Naive thymus-derived CD4-positive, alpha-beta T cell (primary cell): Measurements from ENCODE around the gene TLR7. TPM values are rescaled to one million over a fixed set of nuclear protein-coding genes. Genes with fewer than 3 reads are reported as not detected.

Experiments used
- ATAC-seq: fragments of 150-1000 bp; cut with Tn5 transposase; 2 replicates; pipeline ENCODE4 v1.10.0; 2021; ENCODE audit warnings: mild to moderate bottlenecking, moderate library complexity
- CTCF ChIA-PET: fragments of 350-600 bp; sonication (Branson Sonifier 250); formaldehyde crosslinking; loops from one replicate; lab custom pipeline; 2021; ENCODE audit warnings: antibody characterized with exemption; lab: Charles Lee
- POLR2A ChIA-PET: fragments of 350-600 bp; sonication (Branson Sonifier 250); formaldehyde crosslinking; loops from one replicate; lab custom pipeline; 2021; ENCODE audit warnings: antibody characterized with exemption, inconsistent platforms; lab: Charles Lee
- DNase-seq, 9 donors: peaks; one replicate each; pipeline versions ENCODE4 v3.0.0 to v3.0.0-alpha.2; 2020 to 2022; ENCODE audit warnings: mixed read lengths in 1 of 9
- H3K27ac ChIP-seq: one replicate; pipeline ENCODE4 v1.7.0; 2013; ENCODE audit warnings: mild to moderate bottlenecking, low read depth, low read length, moderate library complexity
- H3K27me3 ChIP-seq, 2 donors: one replicate each; pipeline ENCODE4 v1.7.0; 2013; ENCODE audit warnings: low read length in 2 of 2, mild to moderate bottlenecking in 2 of 2, moderate library complexity in 2 of 2; ENCODE audit not compliant: control insufficient read depth in 2 of 2, insufficient read depth in 2 of 2
- H3K36me3 ChIP-seq, 3 experiments: 1 replicate in 2 of 3; 2 replicates in 1 of 3; pipeline ENCODE4 v1.7.0; 2013; ENCODE audit warnings: low read length in 3 of 3, mild to moderate bottlenecking in 3 of 3, moderate library complexity in 1 of 3; ENCODE audit not compliant: insufficient read depth in 3 of 3, control insufficient read depth in 2 of 3
- H3K4me1 ChIP-seq, 2 donors: one replicate each; pipeline ENCODE4 v1.7.0; 2013; ENCODE audit warnings: low read length in 2 of 2, mild to moderate bottlenecking in 2 of 2, moderate library complexity in 1 of 2; ENCODE audit not compliant: control insufficient read depth in 2 of 2, insufficient read depth in 2 of 2
- H3K4me3 ChIP-seq: 2 replicates; pipeline ENCODE4 v1.7.0; 2013; ENCODE audit warnings: mild to moderate bottlenecking, low read length
- H3K9me3 ChIP-seq, 3 experiments: 1 replicate in 2 of 3; 2 replicates in 1 of 3; pipeline ENCODE4 v1.7.0; 2013; ENCODE audit warnings: low read length in 3 of 3; ENCODE audit not compliant: control insufficient read depth in 2 of 3
- H3K27ac Mint-ChIP-seq, 9 donors: one replicate each; pipeline ENCODE4 v1.8.0; 2020 to 2022; ENCODE audit warnings: mixed read lengths in 9 of 9, mild to moderate bottlenecking in 8 of 9, moderate library complexity in 5 of 9, inconsistent platforms in 2 of 9
- H3K27me3 Mint-ChIP-seq, 5 donors: one replicate each; pipeline ENCODE4 v1.8.0; 2021 to 2022; ENCODE audit warnings: mixed read lengths in 5 of 5, mild to moderate bottlenecking in 1 of 5
- H3K36me3 Mint-ChIP-seq, 5 donors: one replicate each; pipeline ENCODE4 v1.8.0; 2020 to 2022; ENCODE audit warnings: mixed read lengths in 5 of 5, mild to moderate bottlenecking in 3 of 5, inconsistent platforms in 1 of 5
- H3K4me1 Mint-ChIP-seq, 7 donors: one replicate each; pipeline ENCODE4 v1.8.0; 2020 to 2022; ENCODE audit warnings: mixed read lengths in 7 of 7, mild to moderate bottlenecking in 3 of 7, inconsistent platforms in 1 of 7
- H3K4me3 Mint-ChIP-seq, 10 donors: one replicate each; pipeline ENCODE4 v1.8.0; 2020 to 2022; ENCODE audit warnings: mild to moderate bottlenecking in 10 of 10, mixed read lengths in 10 of 10, moderate library complexity in 6 of 10, inconsistent platforms in 2 of 10
- H3K9me3 Mint-ChIP-seq, 11 donors: one replicate each; pipeline ENCODE4 v1.8.0; 2020 to 2022; ENCODE audit warnings: mixed read lengths in 11 of 11, mild to moderate bottlenecking in 4 of 11, inconsistent platforms in 1 of 11, moderate library complexity in 1 of 11
- intact Hi-C, 2 donors: fragments of 100-400 bp; cut with micrococcal nuclease; formaldehyde crosslinking; loops; one replicate each; pipeline ENCODE4 v1.15.1; 2023
- polyA plus RNA-seq, 2 donors: library from polyadenylated mRNA; unstranded; fragments of 300-500 nt; fragmentation: Illumina TruSeq; gene quantifications; one replicate each; pipeline ENCODE4 v1.2.3, GENCODE V29; 2021
- total RNA-seq, 6 experiments: library from RNA in 5 of 6; stranded (reverse) in 5 of 6; gene quantifications; 1 replicate in 5 of 6; 2 replicates in 1 of 6; pipeline ENCODE4 v1.2.3 and lab custom pipeline; 2021 to 2026

Gene TLR7
- total and polyA plus RNA-seq, 7 experiments from 2014 or later = 0.05 to 4.4 (median 0.62) TPM; not detected in 1

DNA sequence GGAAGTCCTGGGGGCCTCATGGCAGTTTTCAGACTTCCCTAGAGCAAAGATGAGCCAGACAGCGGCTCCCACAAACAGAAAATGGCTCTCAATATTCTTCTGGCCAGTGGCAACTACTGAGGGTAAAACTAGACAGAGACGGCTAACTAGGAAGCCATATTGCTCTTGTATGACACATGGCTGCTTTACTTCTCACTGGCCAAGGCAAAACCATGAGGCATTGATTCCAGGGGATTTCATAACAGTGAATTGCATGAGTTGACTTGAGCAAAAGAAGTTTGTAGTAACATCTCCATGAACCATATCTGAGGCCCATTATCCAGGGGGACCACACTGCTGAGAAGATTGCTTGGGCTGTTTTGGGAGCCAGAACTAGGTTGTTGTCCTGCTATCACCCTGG is 25.8 kb downstream of the TLR7 start:
- no peak overlapping the region for H3K4me3 Mint-ChIP-seq
- ATAC-seq (no peak), DNase-seq (no peak)
- peaks cover 0 to 13% of the 10 kb centered on the region in 2 donors for H3K4me1 ChIP-seq
- intact Hi-C loops = loop anchor here (5.0 to 10.0 kb wide), 2 partner anchors 60 to 1748 kb away; no protein-coding TSS in a partner anchor
- peaks cover 4 to 56% (median 20%) of the 10 kb centered on the region in 7 donors for H3K4me1 Mint-ChIP-seq
- H3K27ac ChIP-seq = no peak overlapping the region
- H3K27me3 Mint-ChIP-seq = no peaks in the 10 kb centered on the region
- peaks cover 0 to 8% (median 0%) of the 10 kb centered on the region in 5 donors for H3K36me3 Mint-ChIP-seq
- no peaks in the 10 kb centered on the region for H3K36me3 ChIP-seq
- ChIA-PET POLR2A (interaction anchor here (0.8 kb wide), 1 partner anchor 132 kb away, joined by 3 read pairs; no protein-coding TSS in a partner anchor), CTCF (interaction anchor here (1.8 kb wide), 1 partner anchor 78 kb away, joined by 10 read pairs; no protein-coding TSS in a partner anchor)
- H3K27me3 ChIP-seq = no peaks in the 10 kb centered on the region
- H3K9me3 Mint-ChIP-seq = peaks cover 0 to 2% (median 0%) of the 10 kb centered on the region in 11 donors
- H3K27ac Mint-ChIP-seq = peak overlapping the region in 5 of 9 donors; percentile 9 to 89 (median 42)
- H3K4me3 ChIP-seq = no peak overlapping the region
- H3K9me3 ChIP-seq = no peaks in the 10 kb centered on the region

GRCh38 chrX:12894074-12895030 is 27.5 kb downstream of the TLR7 start:
- Histone ChIP-seq H3K27me3 (no peaks in the 10 kb centered on the region), H3K4me1 (peaks cover 0 to 13% of the 10 kb centered on the region in 2 donors), H3K36me3 (no peaks in the 10 kb centered on the region), H3K4me3 (no peak overlapping the region), H3K27ac (no peak overlapping the region), H3K9me3 (no peaks in the 10 kb centered on the region)
- Mint-ChIP-seq H3K27me3 (no peaks in the 10 kb centered on the region), H3K4me3 (peak overlapping the region in 2 of 10 donors; percentile 44 to 51), H3K9me3 (peaks cover 0 to 2% (median 0%) of the 10 kb centered on the region in 11 donors), H3K27ac (peak overlapping the region in 5 of 9 donors; percentile 5 to 82 (median 77)), H3K36me3 (peaks cover 0 to 4% (median 0%) of the 10 kb centered on the region in 5 donors), H3K4me1 (peaks cover 4 to 56% (median 20%) of the 10 kb centered on the region in 7 donors)
- ATAC-seq = peak; percentile 67
- ChIA-PET CTCF (interaction anchor here (0.5 to 1.8 kb wide), 3 partner anchors 79 to 1342 kb away, joined by 3 to 10 read pairs (median 3); no protein-coding TSS in a partner anchor), POLR2A (no interaction called here)
- DNase-seq = peak; percentile 10 to 56 (median 35)
- intact Hi-C loops = loop anchor here (1.0 to 10.0 kb wide), 5 partner anchors 58 to 1750 kb away; no protein-coding TSS in a partner anchor

- Histone ChIP-seq H3K27me3 (no peaks in the 10 kb centered on the region), H3K27ac (no peak overlapping the region), H3K36me3 (no peaks in the 10 kb centered on the region), H3K9me3 (no peaks in the 10 kb centered on the region), H3K4me1 (peaks cover 0 to 3% of the 10 kb centered on the region in 2 donors), H3K4me3 (no peak overlapping the region)
- no peaks in the 10 kb centered on the region for H3K36me3 Mint-ChIP-seq
- peaks cover 3 to 41% (median 15%) of the 10 kb centered on the region in 7 donors for H3K4me1 Mint-ChIP-seq
- H3K27me3 Mint-ChIP-seq = no peaks in the 10 kb centered on the region
- no peak for ATAC-seq
- DNase-seq = no peak
- ChIA-PET POLR2A (no interaction called here), CTCF (interaction anchor here (1.2 kb wide), 1 partner anchor 82 kb away, joined by 3 read pairs; no protein-coding TSS in a partner anchor)
- no peak overlapping the region for H3K27ac Mint-ChIP-seq
- no peak overlapping the region for H3K4me3 Mint-ChIP-seq
- intact Hi-C loops = loop anchor here in 1 of 2 donors (2.0 to 10.0 kb wide), 3 partner anchors 125 to 1751 kb away; no protein-coding TSS in a partner anchor
- H3K9me3 Mint-ChIP-seq = no peaks in the 10 kb centered on the region
Measured at GRCh38 chrX:12895866-12896265, 29.0 kb downstream of the TLR7 start.

- DNase-seq (no peak), ATAC-seq (peak; percentile 29)
- Histone ChIP-seq H3K36me3 (no peaks in the 10 kb centered on the region), H3K4me1 (no peaks in the 10 kb centered on the region), H3K4me3 (no peak overlapping the region), H3K27ac (no peak overlapping the region), H3K9me3 (no peaks in the 10 kb centered on the region), H3K27me3 (no peaks in the 10 kb centered on the region)
- ChIA-PET CTCF (interaction anchor here (0.8 to 1.7 kb wide), 2 partner anchors 20 to 82 kb away, joined by 3 to 6 read pairs; no protein-coding TSS in a partner anchor), POLR2A (interaction anchor here (0.7 kb wide), 1 partner anchor 598 kb away, joined by 3 read pairs; no protein-coding TSS in a partner anchor)
- intact Hi-C loops = loop anchor here in 1 of 2 donors (10.0 kb wide), 1 partner anchor 1752 kb away; no protein-coding TSS in a partner anchor
- no peak overlapping the region for H3K4me3 Mint-ChIP-seq
- peaks cover 6 to 36% (median 15%) of the 10 kb centered on the region in 7 donors for H3K4me1 Mint-ChIP-seq
- no peaks in the 10 kb centered on the region for H3K36me3 Mint-ChIP-seq
- no peak overlapping the region for H3K27ac Mint-ChIP-seq
- no peaks in the 10 kb centered on the region for H3K9me3 Mint-ChIP-seq
- no peaks in the 10 kb centered on the region for H3K27me3 Mint-ChIP-seq
Measured at GRCh38 chrX:12896935-12897334, 30.1 kb downstream of the TLR7 start.

- POLR2A ChIA-PET = no interaction called here
- no peak for ATAC-seq
- no peak overlapping the region for H3K27ac Mint-ChIP-seq
- intact Hi-C loops = loop anchor here in 1 of 2 donors (10.0 kb wide), 1 partner anchor 1753 kb away; no protein-coding TSS in a partner anchor
- Histone ChIP-seq H3K27me3 (no peaks in the 10 kb centered on the region), H3K4me1 (no peaks in the 10 kb centered on the region), H3K27ac (no peak overlapping the region), H3K36me3 (no peaks in the 10 kb centered on the region), H3K9me3 (no peaks in the 10 kb centered on the region), H3K4me3 (no peak overlapping the region)
- no peaks in the 10 kb centered on the region for H3K36me3 Mint-ChIP-seq
- peaks cover 5 to 25% (median 12%) of the 10 kb centered on the region in 7 donors for H3K4me1 Mint-ChIP-seq
- no peaks in the 10 kb centered on the region for H3K27me3 Mint-ChIP-seq
- H3K9me3 Mint-ChIP-seq = peaks cover 0 to 2% (median 0%) of the 10 kb centered on the region in 11 donors
- H3K4me3 Mint-ChIP-seq = no peak overlapping the region
- CTCF ChIA-PET = interaction anchor here (1.4 to 1.7 kb wide), 2 partner anchors 10 to 84 kb away, joined by 3 to 6 read pairs; no protein-coding TSS in a partner anchor
- DNase-seq = no peak
Measured at GRCh38 chrX:12898073-12898472, 31.2 kb downstream of the TLR7 start.

- no peaks in the 10 kb centered on the region for H3K36me3 Mint-ChIP-seq
- POLR2A ChIA-PET = no interaction called here
- Histone ChIP-seq H3K27me3 (no peaks in the 10 kb centered on the region), H3K36me3 (no peaks in the 10 kb centered on the region), H3K4me1 (no peaks in the 10 kb centered on the region), H3K4me3 (no peak overlapping the region), H3K27ac (no peak overlapping the region), H3K9me3 (no peaks in the 10 kb centered on the region)
- H3K4me3 Mint-ChIP-seq = no peak overlapping the region
- CTCF ChIA-PET = interaction anchor here (1.4 to 2.2 kb wide), 2 partner anchors 9 to 85 kb away, joined by 3 to 11 read pairs; no protein-coding TSS in a partner anchor
- peaks cover 0 to 2% (median 0%) of the 10 kb centered on the region in 11 donors for H3K9me3 Mint-ChIP-seq
- peaks cover 3 to 16% (median 5%) of the 10 kb centered on the region in 7 donors for H3K4me1 Mint-ChIP-seq
- no peaks in the 10 kb centered on the region for H3K27me3 Mint-ChIP-seq
- DNase-seq (no peak), ATAC-seq (no peak)
- H3K27ac Mint-ChIP-seq = no peak overlapping the region
- intact Hi-C loops = loop anchor here in 1 of 2 donors (10.0 kb wide), 1 partner anchor 1755 kb away; no protein-coding TSS in a partner anchor
Measured at GRCh38 chrX:12899506-12899905, 32.6 kb downstream of the TLR7 start.
